OCI-LY7 (cell line): Measurements from ENCODE around the gene HNRNPR. TPM values are rescaled to one million over a fixed set of nuclear protein-coding genes. Genes with fewer than 3 reads are reported as not detected.

ENCODE experiments used
- BruUV-seq: library from RNA; stranded (reverse); fragments of 400-500 nt; replicated peaks from 2 replicates; lab custom pipeline; 2021; lab: Mats Ljungman, UMichigan
- CTCF ChIA-PET: fragments of 300-600 bp; sonication (Branson Sonifier 250); formaldehyde crosslinking; loops from one replicate; lab custom pipeline; 2022; ENCODE audit warnings: antibody characterized with exemption; ENCODE audit not compliant: unreplicated experiment; lab: Charles Lee
- POLR2A ChIA-PET: fragments of 300-600 bp; sonication (Branson Sonifier 250); formaldehyde crosslinking; loops from one replicate; lab custom pipeline; 2022; ENCODE audit warnings: antibody characterized with exemption; lab: Charles Lee
- DNase-seq: peaks from one replicate; pipeline ENCODE4 v3.0.0-alpha.2; 2015; ENCODE audit warnings: low spot score
- H2AFZ ChIP-seq: fragments of 200-600 bp; sonication (generic), shearing (Covaris generic); 2 replicates; pipeline ENCODE4 v1.6.1; 2014; ENCODE audit warnings: mild to moderate bottlenecking, antibody characterized with exemption, low read length, moderate library complexity
- H3K27ac ChIP-seq: fragments of 200-600 bp; sonication (generic); 2 replicates; pipeline ENCODE4 v1.5.1; 2014; ENCODE audit warnings: mixed run types, low read depth, mild to moderate bottlenecking, moderate library complexity, low read length, inconsistent platforms; ENCODE audit not compliant: poor library complexity, severe bottlenecking
- H3K36me3 ChIP-seq: fragments of 200-600 bp; sonication (generic); 2 replicates; pipeline ENCODE4 v1.6.1; 2014; ENCODE audit warnings: mild to moderate bottlenecking, antibody characterized with exemption, low read length, moderate library complexity, mixed read lengths; ENCODE audit not compliant: insufficient read depth
- H3K4me1 ChIP-seq: fragments of 200-600 bp; sonication (generic); 2 replicates; pipeline ENCODE4 v1.5.1; 2014; ENCODE audit warnings: mild to moderate bottlenecking, low read length; ENCODE audit not compliant: insufficient read depth, poor library complexity, severe bottlenecking
- H3K4me2 ChIP-seq: fragments of 200-600 bp; sonication (generic); 2 replicates; pipeline ENCODE4 v1.6.1; 2014; ENCODE audit warnings: mild to moderate bottlenecking, low read length
- H3K4me3 ChIP-seq: fragments of 200-600 bp; sonication (generic); 2 replicates; pipeline ENCODE4 v1.5.1; 2014; ENCODE audit warnings: mild to moderate bottlenecking, low read depth, low read length; ENCODE audit not compliant: poor library complexity, severe bottlenecking
- H3K79me2 ChIP-seq: fragments of 200-600 bp; sonication (generic); 2 replicates; pipeline ENCODE4 v1.6.1; 2016; ENCODE audit warnings: low read depth, mild to moderate bottlenecking, low read length, moderate library complexity, mixed read lengths; ENCODE audit not compliant: insufficient read depth
- H3K9me2 ChIP-seq: fragments of 200-600 bp; sonication (generic); 2 replicates; pipeline ENCODE4 v1.6.1; 2016; ENCODE audit warnings: mild to moderate bottlenecking, low read length, mixed read lengths; ENCODE audit not compliant: insufficient read depth
- H3K9me3 ChIP-seq: fragments of 200-600 bp; sonication (generic); 2 replicates; pipeline ENCODE4 v1.6.1; 2014; ENCODE audit warnings: mild to moderate bottlenecking, mixed run types, low read length, mixed read lengths
- H4K20me1 ChIP-seq: fragments of 200-600 bp; sonication (generic); 2 replicates; pipeline ENCODE4 v1.6.1; 2014; ENCODE audit warnings: mild to moderate bottlenecking, antibody characterized with exemption, low read length, moderate library complexity, mixed read lengths; ENCODE audit not compliant: insufficient read depth
- CTCF ChIP-seq: fragments of 200-600 bp; sonication (generic); conservative IDR thresholded peaks from 2 replicates; pipeline ENCODE4 v1.5.1; 2014; ENCODE audit warnings: mild to moderate bottlenecking, antibody characterized with exemption, low read length, moderate library complexity, mixed read lengths
- EZH2phosphoT487 ChIP-seq: fragments of 200-600 bp; sonication (generic); IDR thresholded peaks from 2 replicates; pipeline ENCODE4 v1.6.1; 2018; ENCODE audit warnings: low read depth, borderline replicate concordance, mild to moderate bottlenecking, mixed run types, antibody characterized with exemption, low read length, moderate library complexity, mixed read lengths
- intact Hi-C: fragments of 100-400 bp; cut with micrococcal nuclease; formaldehyde crosslinking; loops from one replicate; pipeline ENCODE4 v1.10.0; 2022; ENCODE audit not compliant: unreplicated experiment
- total RNA-seq, 2 experiments: library from RNA; depleted of rRNA in 1 of 2; stranded (reverse); fragments of >200 nt in 1 of 2; shearing (Covaris generic) in 1 of 2; gene quantifications; 2 replicates each; pipeline ENCODE4 v1.2.3, GENCODE V29; 2014 to 2022

The HNRNPR gene
- total RNA-seq, 2 experiments from 2014 or later: 193 to 282 TPM

- Histone ChIP-seq H2AFZ (peak overlapping the region; percentile 98), H3K9me2 (no peaks in the 10 kb centered on the region), H3K4me1 (peaks cover 28% of the 10 kb centered on the region), H3K9me3 (no peaks in the 10 kb centered on the region), H3K36me3 (peaks cover 12% of the 10 kb centered on the region), H4K20me1 (no peaks in the 10 kb centered on the region), H3K4me3 (peak overlapping the region; percentile 77), H3K79me2 (peaks cover 13% of the 10 kb centered on the region; the same call in 1 of the 2 replicates), H3K27ac (peak overlapping the region; percentile 76), H3K4me2 (peak overlapping the region; percentile 84)
- BruUV-seq: no TSS peak
- TF ChIP-seq CTCF (no peak), EZH2phosphoT487 (no peak)
- peak; percentile 99 for DNase-seq
- intact Hi-C loops: loop anchor here (1.0 to 10.0 kb wide), 4 partner anchors 24 to 537 kb away; partner anchors contain the start of gene HNRNPR
- CTCF ChIA-PET: interaction anchor here (0.6 to 1.5 kb wide), 4 partner anchors 19 to 667 kb away, joined by 3 to 6 read pairs (median 4); no protein-coding TSS in a partner anchor
- POLR2A ChIA-PET: interaction anchor here (0.5 to 2.7 kb wide), 8 partner anchors 9 to 264 kb away, joined by 3 to 13 read pairs (median 4); partner anchors contain the start of gene HNRNPR
Measured at GRCh38 chr1:23367791-23368561, 23.9 kb upstream of the HNRNPR start.

- peak; percentile 22 for DNase-seq
- ChIA-PET POLR2A (interaction anchor here (0.6 to 1.3 kb wide), 2 partner anchors 60 to 120 kb away, joined by 4 to 5 read pairs; no protein-coding TSS in a partner anchor), CTCF (interaction anchor here (1.5 kb wide), 1 partner anchor 36 kb away, joined by 6 read pairs; no protein-coding TSS in a partner anchor)
- peaks cover 17% of the 10 kb centered on the region for H3K36me3 ChIP-seq
- H3K4me1 ChIP-seq: peaks cover 28% of the 10 kb centered on the region
- H3K79me2 ChIP-seq: peaks cover 13% of the 10 kb centered on the region; the same call in 1 of the 2 replicates
- intact Hi-C loops: loop anchor here (10.0 kb wide), 1 partner anchor 537 kb away; no protein-coding TSS in a partner anchor
- TF ChIP-seq EZH2phosphoT487: no peak
- TF ChIP-seq CTCF: no peak
- no TSS peak for BruUV-seq
- no peaks in the 10 kb centered on the region for H3K9me3 ChIP-seq
- peak overlapping the region; percentile 78 for H3K4me2 ChIP-seq
- peak overlapping the region; percentile 39; the same call in 1 of the 2 replicates for H2AFZ ChIP-seq
- no peaks in the 10 kb centered on the region for H4K20me1 ChIP-seq
- peak overlapping the region; percentile 77 for H3K4me3 ChIP-seq
- H3K9me2 ChIP-seq: no peaks in the 10 kb centered on the region
- peak overlapping the region; percentile 20 for H3K27ac ChIP-seq
Measured at GRCh38 chr1:23367451-23367790, 23.3 kb upstream of the HNRNPR start.
